K562 (cell line): Measurements from ENCODE around the gene MILR1. TPM values are rescaled to one million over a fixed set of nuclear protein-coding genes. Genes with fewer than 3 reads are reported as not detected.

Source experiments
- CXXC5 ChIP-seq: fragments of 250-450 bp; sonication (Bioruptor Pico); IDR thresholded peaks from 2 replicates; pipeline ENCODE4 v1.8.0; 2022; ENCODE audit warnings: inconsistent platforms, mild to moderate bottlenecking, moderate library complexity
- ESRRB ChIP-seq: fragments of 250-450 bp; sonication (Bioruptor Pico); IDR thresholded peaks from 2 replicates; pipeline ENCODE4 v1.5.0; 2020; ENCODE audit warnings: mild to moderate bottlenecking, moderate library complexity, borderline replicate concordance
- HNRNPK ChIP-seq: fragments of 200-400 bp; formaldehyde crosslinking; IDR thresholded peaks from one replicate; pipeline ENCODE4 v1.6.1; 2018; ENCODE audit warnings: mild to moderate bottlenecking, low read depth, low read length; ENCODE audit not compliant: poor library complexity, severe bottlenecking
- HOXB6 ChIP-seq: fragments of 250-450 bp; sonication (Bioruptor Pico); IDR thresholded peaks from 2 replicates; pipeline ENCODE4 v1.5.1; 2022; ENCODE audit warnings: mild to moderate bottlenecking, borderline replicate concordance
- JUN ChIP-seq, 2 experiments: sonication (generic) in 1 of 2; formaldehyde crosslinking in 1 of 2; IDR thresholded peaks; 2 replicates each; pipeline versions ENCODE4 v1.6.1 to v1.8.0; 2012 to 2022; ENCODE audit warnings: borderline replicate concordance in 2 of 2, mild to moderate bottlenecking in 2 of 2, improper control_type of control experiment in 1 of 2, low read depth in 1 of 2, low read length in 1 of 2, missing genetic modification reagents in 1 of 2
- KLF16 ChIP-seq: IDR thresholded peaks from 2 replicates; pipeline ENCODE4 v1.6.1; 2016; ENCODE audit warnings: antibody characterized with exemption
- POLR2G ChIP-seq: fragments of 200-400 bp; formaldehyde crosslinking; IDR thresholded peaks from 2 replicates; pipeline ENCODE4 v1.6.1; 2017; ENCODE audit warnings: low read depth, mild to moderate bottlenecking, antibody characterized with exemption, low read length, moderate library complexity
- RFX7 ChIP-seq: fragments of 250-450 bp; sonication (Bioruptor Pico); IDR thresholded peaks from 2 replicates; pipeline ENCODE4 v1.5.1; 2021; ENCODE audit warnings: mild to moderate bottlenecking
- SIN3B ChIP-seq: fragments of 450-650 bp; IDR thresholded peaks from 2 replicates; pipeline ENCODE4 v1.6.1; 2017; ENCODE audit warnings: low read depth, mild to moderate bottlenecking, moderate library complexity
- ZC3H4 ChIP-seq: sonication (generic); formaldehyde crosslinking; IDR thresholded peaks from 2 replicates; pipeline ENCODE4 v1.9.0; 2021; ENCODE audit warnings: missing genetic modification reagents, borderline replicate concordance
- ZNF274 ChIP-seq: IDR thresholded peaks from 2 replicates; pipeline ENCODE4 v1.6.1; 2011; ENCODE audit warnings: low read depth, mild to moderate bottlenecking, low read length, moderate library complexity, borderline replicate concordance
- ZNF778 ChIP-seq: fragments of 450-650 bp; formaldehyde crosslinking; IDR thresholded peaks from 2 replicates; pipeline ENCODE4 v1.4.0; 2020; ENCODE audit warnings: mild to moderate bottlenecking, moderate library complexity
- polyA plus RNA-seq, 8 experiments: library from polyadenylated mRNA; depleted of rRNA in 4 of 8; stranded (reverse) in 5 of 8; unstranded in 3 of 8; fragments of >200 nt; fragmentation: Nextera tagmentation in 2 of 8; fragmentation: Illumina TruSeq in 1 of 8; extraction: Ambion mirVana in 2 of 8; extraction: Trizol in 1 of 8; gene quantifications; 2 replicates each; pipeline versions ENCODE4 v1.2.1 to v1.2.3, GENCODE V29; 2011 to 2014; ENCODE audit warnings: inconsistent platforms in 1 of 8, missing spikeins in 1 of 8
- total RNA-seq, 7 experiments: library from RNA; depleted of rRNA in 6 of 7; stranded (reverse); fragments of >200 nt in 6 of 7; fragmentation: Illumina TruSeq in 2 of 7; extraction: Trizol in 2 of 7; gene quantifications; 2 replicates each; pipeline versions ENCODE4 v1.2.1 to v1.2.3, GENCODE V29; 2011 to 2021; ENCODE audit warnings: low replicate concordance in 1 of 7
- TF ChIP-seq, protein P1 (sequence below): fragments of 450-650 bp; IDR thresholded peaks from 2 replicates; pipeline ENCODE4 v1.6.1; 2018; ENCODE audit not compliant: partially characterized antibody
- TF ChIP-seq, protein P2 (sequence below), 2 experiments: fragments of 150-350 bp in 1 of 2; IDR thresholded peaks; 2 replicates each; pipeline ENCODE4 v1.6.1; 2012 to 2016; ENCODE audit warnings: low read depth in 2 of 2, low read length in 2 of 2, mild to moderate bottlenecking in 1 of 2, moderate library complexity in 1 of 2
- TF ChIP-seq, protein P3 (sequence below): fragments of 200-800 bp; sonication (Bioruptor generic); IDR thresholded peaks from 2 replicates; pipeline ENCODE4 v1.6.1; 2017; ENCODE audit warnings: missing genetic modification characterization, missing compliant biosample characterization
- TF ChIP-seq, protein P4 (sequence below): fragments of 250-450 bp; sonication (Bioruptor Pico); IDR thresholded peaks from 2 replicates; pipeline ENCODE4 v1.9.0; 2021; ENCODE audit warnings: mild to moderate bottlenecking

The MILR1 gene
- total and polyA plus RNA-seq, 9 of the 15 experiments (the other 6 are each of a cell fraction or from before 2014, with no cell fraction given) = 3.8 to 14.1 (median 7.1) TPM

DNA sequence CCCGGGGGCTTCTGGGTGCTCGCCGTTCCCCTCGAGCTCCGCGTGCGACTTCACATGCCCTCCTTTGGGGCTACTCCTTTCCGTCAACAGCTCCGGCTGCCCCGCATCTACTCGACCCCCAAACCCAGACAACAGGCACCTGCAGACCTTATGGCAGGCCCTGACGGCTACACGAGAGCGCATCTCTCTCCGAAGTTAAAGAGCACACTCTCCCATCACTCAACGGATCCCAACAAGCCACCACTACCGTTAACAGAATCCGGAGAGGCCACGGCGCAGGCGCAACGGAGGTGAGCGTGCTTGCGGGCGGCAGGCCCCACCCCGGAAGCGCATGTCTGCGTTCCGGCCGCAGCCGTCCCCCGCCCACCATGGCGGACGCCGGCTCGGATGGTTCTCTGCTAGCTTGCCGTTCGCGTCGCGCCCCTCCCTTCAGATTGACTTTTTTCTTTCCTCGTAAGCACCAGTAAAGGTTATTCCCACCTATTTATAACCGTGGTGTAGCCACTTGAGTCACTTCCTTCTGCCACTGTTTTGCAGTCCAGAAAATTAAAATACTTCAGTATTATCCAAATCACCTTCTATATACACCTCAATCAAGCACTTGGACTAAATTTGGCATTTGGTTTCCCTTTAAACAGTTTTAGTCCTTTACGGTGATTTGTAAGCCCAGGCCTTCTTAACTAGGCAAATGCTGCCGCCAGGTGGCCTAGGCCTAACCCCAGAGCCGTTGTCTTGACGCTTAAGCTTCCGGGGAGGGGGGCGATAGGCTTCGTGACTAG, 48.1 kb downstream of the MILR1 start, which contains the start of gene POLG2 (continued):
- TF ChIP-seq, protein P1, sequence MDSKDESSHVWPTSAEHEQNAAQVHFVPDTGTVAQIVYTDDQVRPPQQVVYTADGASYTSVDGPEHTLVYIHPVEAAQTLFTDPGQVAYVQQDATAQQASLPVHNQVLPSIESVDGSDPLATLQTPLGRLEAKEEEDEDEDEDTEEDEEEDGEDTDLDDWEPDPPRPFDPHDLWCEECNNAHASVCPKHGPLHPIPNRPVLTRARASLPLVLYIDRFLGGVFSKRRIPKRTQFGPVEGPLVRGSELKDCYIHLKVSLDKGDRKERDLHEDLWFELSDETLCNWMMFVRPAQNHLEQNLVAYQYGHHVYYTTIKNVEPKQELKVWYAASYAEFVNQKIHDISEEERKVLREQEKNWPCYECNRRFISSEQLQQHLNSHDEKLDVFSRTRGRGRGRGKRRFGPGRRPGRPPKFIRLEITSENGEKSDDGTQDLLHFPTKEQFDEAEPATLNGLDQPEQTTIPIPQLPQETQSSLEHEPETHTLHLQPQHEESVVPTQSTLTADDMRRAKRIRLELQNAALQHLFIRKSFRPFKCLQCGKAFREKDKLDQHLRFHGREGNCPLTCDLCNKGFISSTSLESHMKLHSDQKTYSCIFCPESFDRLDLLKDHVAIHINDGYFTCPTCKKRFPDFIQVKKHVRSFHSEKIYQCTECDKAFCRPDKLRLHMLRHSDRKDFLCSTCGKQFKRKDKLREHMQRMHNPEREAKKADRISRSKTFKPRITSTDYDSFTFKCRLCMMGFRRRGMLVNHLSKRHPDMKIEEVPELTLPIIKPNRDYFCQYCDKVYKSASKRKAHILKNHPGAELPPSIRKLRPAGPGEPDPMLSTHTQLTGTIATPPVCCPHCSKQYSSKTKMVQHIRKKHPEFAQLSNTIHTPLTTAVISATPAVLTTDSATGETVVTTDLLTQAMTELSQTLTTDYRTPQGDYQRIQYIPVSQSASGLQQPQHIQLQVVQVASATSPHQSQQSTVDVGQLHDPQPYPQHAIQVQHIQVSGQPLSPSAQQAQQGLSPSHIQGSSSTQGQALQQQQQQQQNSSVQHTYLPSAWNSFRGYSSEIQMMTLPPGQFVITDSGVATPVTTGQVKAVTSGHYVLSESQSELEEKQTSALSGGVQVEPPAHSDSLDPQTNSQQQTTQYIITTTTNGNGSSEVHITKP = no peak
- peak; percentile 43; the same call in 1 of the 2 replicates for TF ChIP-seq HOXB6 (CRISPR knock-in tag)
- no peak for TF ChIP-seq JUN (IDR thresholded peaks at IDR 0.05; ENCODE audit: borderline replicate concordance, low read depth, low read length)
- peak; percentile 61; the same call in 1 of the 2 replicates for TF ChIP-seq JUN (CRISPR knock-in tag; IDR thresholded peaks at IDR 0.05; ENCODE audit: borderline replicate concordance)
- TF ChIP-seq, protein P2, sequence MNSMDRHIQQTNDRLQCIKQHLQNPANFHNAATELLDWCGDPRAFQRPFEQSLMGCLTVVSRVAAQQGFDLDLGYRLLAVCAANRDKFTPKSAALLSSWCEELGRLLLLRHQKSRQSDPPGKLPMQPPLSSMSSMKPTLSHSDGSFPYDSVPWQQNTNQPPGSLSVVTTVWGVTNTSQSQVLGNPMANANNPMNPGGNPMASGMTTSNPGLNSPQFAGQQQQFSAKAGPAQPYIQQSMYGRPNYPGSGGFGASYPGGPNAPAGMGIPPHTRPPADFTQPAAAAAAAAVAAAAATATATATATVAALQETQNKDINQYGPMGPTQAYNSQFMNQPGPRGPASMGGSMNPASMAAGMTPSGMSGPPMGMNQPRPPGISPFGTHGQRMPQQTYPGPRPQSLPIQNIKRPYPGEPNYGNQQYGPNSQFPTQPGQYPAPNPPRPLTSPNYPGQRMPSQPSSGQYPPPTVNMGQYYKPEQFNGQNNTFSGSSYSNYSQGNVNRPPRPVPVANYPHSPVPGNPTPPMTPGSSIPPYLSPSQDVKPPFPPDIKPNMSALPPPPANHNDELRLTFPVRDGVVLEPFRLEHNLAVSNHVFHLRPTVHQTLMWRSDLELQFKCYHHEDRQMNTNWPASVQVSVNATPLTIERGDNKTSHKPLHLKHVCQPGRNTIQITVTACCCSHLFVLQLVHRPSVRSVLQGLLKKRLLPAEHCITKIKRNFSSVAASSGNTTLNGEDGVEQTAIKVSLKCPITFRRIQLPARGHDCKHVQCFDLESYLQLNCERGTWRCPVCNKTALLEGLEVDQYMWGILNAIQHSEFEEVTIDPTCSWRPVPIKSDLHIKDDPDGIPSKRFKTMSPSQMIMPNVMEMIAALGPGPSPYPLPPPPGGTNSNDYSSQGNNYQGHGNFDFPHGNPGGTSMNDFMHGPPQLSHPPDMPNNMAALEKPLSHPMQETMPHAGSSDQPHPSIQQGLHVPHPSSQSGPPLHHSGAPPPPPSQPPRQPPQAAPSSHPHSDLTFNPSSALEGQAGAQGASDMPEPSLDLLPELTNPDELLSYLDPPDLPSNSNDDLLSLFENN (IDR thresholded peaks at IDR 0.05; ENCODE audit: low read depth in 2 of 2, low read length in 2 of 2) = peak in 1 of 2 experiments; percentile 51; a peak in 1 of 4 replicates
- TF ChIP-seq RFX7 (CRISPR knock-in tag) = no peak
- TF ChIP-seq ZC3H4 (CRISPR knock-in tag) = no peak; the same call in 1 of the 2 replicates
- 0 out of 2 replicates have a peak, but pooled peaks have one; percentile 37 for TF ChIP-seq KLF16
- TF ChIP-seq ZNF274 = no peak
- TF ChIP-seq ZNF778 (CRISPR knock-in tag) = no peak
- TF ChIP-seq, protein P3, sequence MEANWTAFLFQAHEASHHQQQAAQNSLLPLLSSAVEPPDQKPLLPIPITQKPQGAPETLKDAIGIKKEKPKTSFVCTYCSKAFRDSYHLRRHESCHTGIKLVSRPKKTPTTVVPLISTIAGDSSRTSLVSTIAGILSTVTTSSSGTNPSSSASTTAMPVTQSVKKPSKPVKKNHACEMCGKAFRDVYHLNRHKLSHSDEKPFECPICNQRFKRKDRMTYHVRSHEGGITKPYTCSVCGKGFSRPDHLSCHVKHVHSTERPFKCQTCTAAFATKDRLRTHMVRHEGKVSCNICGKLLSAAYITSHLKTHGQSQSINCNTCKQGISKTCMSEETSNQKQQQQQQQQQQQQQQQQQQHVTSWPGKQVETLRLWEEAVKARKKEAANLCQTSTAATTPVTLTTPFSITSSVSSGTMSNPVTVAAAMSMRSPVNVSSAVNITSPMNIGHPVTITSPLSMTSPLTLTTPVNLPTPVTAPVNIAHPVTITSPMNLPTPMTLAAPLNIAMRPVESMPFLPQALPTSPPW (CRISPR knock-in tag) = peak; percentile 74
- TF ChIP-seq, protein P4, sequence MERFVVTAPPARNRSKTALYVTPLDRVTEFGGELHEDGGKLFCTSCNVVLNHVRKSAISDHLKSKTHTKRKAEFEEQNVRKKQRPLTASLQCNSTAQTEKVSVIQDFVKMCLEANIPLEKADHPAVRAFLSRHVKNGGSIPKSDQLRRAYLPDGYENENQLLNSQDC (CRISPR knock-in tag) = peak; percentile 87; the same call in 1 of the 2 replicates
- no peak for TF ChIP-seq ESRRB (CRISPR knock-in tag)
- TF ChIP-seq HNRNPK = no peak
- peak; percentile 96 for TF ChIP-seq POLR2G
- no peak for TF ChIP-seq SIN3B
- peak; percentile 93 for TF ChIP-seq CXXC5 (CRISPR knock-in tag)
